Kidney epithelial cell (primary cell): ENCODE results near the gene ENTHD1. TPM values are rescaled to one million over a fixed set of nuclear protein-coding genes. Genes with fewer than 3 reads are reported as not detected.

Experiments
- DNase-seq: peaks from one replicate; pipeline ENCODE4 v3.0.0-alpha.2; 2010; ENCODE audit warnings: low read depth
- H3K27me3 ChIP-seq: 2 replicates; pipeline ENCODE4 v1.6.0; 2011; ENCODE audit warnings: low read length; ENCODE audit not compliant: control insufficient read depth, insufficient read depth
- H3K36me3 ChIP-seq: 2 replicates; pipeline ENCODE4 v1.5.1; 2011; ENCODE audit warnings: low read length; ENCODE audit not compliant: control insufficient read depth, insufficient read depth
- H3K4me3 ChIP-seq: 2 replicates; pipeline ENCODE4 v1.5.1; 2011; ENCODE audit warnings: low read depth, mild to moderate bottlenecking, control low read depth, low read length
- total RNA-seq: library from RNA; depleted of rRNA; stranded (reverse); fragments of >200 nt; gene quantifications from 2 replicates; pipeline ENCODE4 v1.2.3, GENCODE V29; 2015
- TF ChIP-seq, protein P1 (sequence below): IDR thresholded peaks from 2 replicates; pipeline ENCODE4 v1.5.1; 2011; ENCODE audit warnings: mild to moderate bottlenecking, moderate library complexity, low read length, control low read depth, inconsistent platforms; ENCODE audit not compliant: insufficient read depth, poor library complexity, severe bottlenecking

ENTHD1 gene
- total RNA-seq, 1 donor from 2014 or later: not detected

DNA sequence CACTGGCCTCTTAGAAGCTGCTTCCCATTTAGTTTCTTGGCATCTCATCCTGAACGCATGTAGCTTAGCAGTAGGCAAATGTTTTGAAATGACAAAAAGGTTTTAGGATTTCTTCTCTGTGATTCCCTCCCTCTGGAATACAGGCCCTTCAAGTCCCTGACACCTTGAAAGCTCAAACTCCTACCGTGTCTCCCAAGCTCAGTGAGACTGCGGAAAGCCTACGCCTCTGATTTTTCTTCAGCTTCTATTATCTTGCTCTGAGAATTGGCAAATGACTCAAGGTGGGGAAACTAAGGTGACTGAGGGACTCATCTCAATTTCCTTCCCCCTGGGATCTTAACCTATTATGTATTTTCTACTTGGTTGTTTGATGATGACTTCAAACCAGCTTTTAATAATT is 130.3 kb downstream of the ENTHD1 start:
- TF ChIP-seq, protein P1, sequence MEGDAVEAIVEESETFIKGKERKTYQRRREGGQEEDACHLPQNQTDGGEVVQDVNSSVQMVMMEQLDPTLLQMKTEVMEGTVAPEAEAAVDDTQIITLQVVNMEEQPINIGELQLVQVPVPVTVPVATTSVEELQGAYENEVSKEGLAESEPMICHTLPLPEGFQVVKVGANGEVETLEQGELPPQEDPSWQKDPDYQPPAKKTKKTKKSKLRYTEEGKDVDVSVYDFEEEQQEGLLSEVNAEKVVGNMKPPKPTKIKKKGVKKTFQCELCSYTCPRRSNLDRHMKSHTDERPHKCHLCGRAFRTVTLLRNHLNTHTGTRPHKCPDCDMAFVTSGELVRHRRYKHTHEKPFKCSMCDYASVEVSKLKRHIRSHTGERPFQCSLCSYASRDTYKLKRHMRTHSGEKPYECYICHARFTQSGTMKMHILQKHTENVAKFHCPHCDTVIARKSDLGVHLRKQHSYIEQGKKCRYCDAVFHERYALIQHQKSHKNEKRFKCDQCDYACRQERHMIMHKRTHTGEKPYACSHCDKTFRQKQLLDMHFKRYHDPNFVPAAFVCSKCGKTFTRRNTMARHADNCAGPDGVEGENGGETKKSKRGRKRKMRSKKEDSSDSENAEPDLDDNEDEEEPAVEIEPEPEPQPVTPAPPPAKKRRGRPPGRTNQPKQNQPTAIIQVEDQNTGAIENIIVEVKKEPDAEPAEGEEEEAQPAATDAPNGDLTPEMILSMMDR: no peak
- no peak for DNase-seq
- H3K36me3 ChIP-seq: no peaks in the 10 kb centered on the region
- H3K27me3 ChIP-seq: no peaks in the 10 kb centered on the region
- H3K4me3 ChIP-seq: no peak overlapping the region

DNA sequence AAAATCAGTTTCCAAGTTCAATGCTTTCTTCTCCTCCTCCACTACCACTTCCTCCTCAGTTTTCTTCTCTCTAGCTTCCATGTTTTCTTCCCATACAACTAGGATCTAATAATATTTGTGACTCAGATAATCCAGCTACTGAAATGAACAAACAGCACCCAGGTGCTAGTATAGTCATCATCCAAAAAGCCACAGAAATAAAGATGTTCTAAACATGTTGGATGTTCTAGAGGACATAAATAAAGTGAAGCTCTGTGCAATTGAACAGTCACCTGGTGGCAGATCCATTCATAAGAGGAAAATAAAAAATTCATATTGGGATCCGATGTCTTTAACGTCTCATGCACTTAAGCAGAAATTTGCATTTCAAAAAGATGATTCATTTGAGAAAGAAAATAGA is 142.8 kb downstream of the ENTHD1 start:
- TF ChIP-seq, protein P1: no peak
- Histone ChIP-seq H3K4me3 (no peak overlapping the region), H3K27me3 (peaks cover 7% of the 10 kb centered on the region), H3K36me3 (no peaks in the 10 kb centered on the region)
- no peak for DNase-seq

DNA sequence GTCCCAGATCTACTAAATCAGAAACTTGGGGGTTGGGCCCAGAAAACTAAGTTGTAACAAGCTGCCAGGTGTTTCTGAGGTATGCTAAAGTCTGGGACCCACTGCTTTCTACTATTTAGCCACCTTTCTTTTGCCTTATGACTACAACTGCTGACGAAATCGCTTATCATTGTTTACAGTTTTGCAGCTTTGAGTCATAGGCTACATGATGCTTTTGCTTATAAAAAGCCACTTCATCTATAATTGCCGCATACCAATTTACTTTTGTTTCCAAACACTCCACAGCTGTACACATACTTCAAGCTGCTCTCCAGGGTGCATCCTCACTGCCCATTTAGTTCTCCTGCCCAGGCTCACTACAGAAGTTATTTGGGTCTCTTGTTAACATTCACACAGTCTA is 144.7 kb downstream of the ENTHD1 start:
- DNase-seq: no peak
- TF ChIP-seq, protein P1: no peak
- Histone ChIP-seq H3K27me3 (peaks cover 5% of the 10 kb centered on the region), H3K36me3 (no peaks in the 10 kb centered on the region), H3K4me3 (no peak overlapping the region)

DNA sequence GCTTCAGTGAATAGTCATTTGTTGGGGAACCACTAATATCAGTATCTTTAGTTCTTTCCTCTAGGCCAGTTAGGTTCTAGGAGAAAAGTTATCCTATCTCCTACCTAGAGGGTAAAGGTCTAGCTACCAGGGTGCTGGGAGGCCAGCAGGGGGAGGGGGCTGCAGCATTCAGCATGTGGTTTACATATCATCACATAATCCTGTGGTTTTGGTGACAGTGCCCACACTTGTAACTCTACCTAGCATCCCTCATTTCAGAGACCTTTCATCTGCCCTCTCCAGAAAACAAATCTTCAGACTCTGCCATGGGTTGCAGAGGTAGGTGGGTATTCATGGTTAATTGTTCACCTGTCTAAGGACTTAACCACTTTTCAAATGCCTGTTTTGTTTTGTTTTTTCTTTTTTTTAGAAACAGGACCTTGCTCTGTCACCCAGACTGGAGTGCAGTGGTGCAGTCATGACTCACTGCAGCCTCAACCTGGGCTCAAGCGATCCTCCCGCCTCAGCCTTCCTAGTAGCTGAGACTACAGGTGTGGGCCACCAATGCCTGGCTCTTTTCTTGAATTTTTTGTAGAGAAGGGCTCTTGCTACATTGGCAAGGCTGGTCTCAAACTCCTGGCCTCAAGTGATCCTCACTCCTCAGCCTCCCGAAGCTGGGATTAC is 146.8 kb downstream of the ENTHD1 start:
- no peak overlapping the region for H3K4me3 ChIP-seq
- DNase-seq: no peak
- TF ChIP-seq, protein P1: no peak
- H3K36me3 ChIP-seq: no peaks in the 10 kb centered on the region
- H3K27me3 ChIP-seq: no peaks in the 10 kb centered on the region

DNA sequence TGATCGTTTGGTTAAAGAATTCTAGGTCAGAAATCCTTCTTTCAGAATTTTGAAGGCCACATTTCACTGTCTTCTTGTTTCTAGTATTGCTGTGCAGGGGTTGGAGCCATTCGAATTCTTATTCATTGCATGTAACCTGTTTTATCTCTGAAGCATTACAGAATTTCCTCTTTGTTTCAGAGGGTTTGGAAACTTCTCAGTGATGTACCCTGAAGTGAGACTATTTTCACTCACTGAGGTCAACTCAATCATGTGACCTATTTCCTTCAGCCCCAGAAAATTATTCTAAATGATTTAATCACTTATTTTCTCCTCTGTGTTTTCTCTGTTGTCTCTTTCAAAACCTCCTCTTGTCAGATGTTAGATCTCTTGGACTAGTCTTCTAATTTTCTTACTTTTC is 147.8 kb downstream of the ENTHD1 start:
- TF ChIP-seq, protein P1: no peak
- no peak for DNase-seq
- no peaks in the 10 kb centered on the region for H3K27me3 ChIP-seq
- no peaks in the 10 kb centered on the region for H3K36me3 ChIP-seq
- H3K4me3 ChIP-seq: no peak overlapping the region

DNA sequence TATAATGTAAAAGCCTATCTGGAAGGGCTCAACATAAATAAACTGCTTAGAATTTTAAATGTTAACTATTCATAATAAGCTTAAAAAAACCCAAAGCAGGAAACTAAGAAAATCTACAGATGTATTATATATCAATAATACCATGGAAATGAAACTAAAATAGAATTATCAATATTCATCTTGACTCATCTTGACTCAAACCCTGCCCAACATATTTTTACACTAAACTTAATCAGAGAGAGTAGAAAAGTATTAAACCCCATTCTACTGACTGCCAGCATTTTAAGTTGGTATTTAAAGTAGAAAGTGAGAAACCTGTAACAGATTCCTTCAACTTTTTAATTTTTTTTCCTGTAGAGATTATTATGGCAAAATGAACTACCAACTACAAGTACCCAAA is 149.2 kb downstream of the ENTHD1 start:
- no peaks in the 10 kb centered on the region for H3K36me3 ChIP-seq
- no peak overlapping the region for H3K4me3 ChIP-seq
- H3K27me3 ChIP-seq: no peaks in the 10 kb centered on the region
- TF ChIP-seq, protein P1: no peak
- DNase-seq: no peak
